Measurements from ENCODE around the gene TMEM259.

TMEM259 gene

DNA sequence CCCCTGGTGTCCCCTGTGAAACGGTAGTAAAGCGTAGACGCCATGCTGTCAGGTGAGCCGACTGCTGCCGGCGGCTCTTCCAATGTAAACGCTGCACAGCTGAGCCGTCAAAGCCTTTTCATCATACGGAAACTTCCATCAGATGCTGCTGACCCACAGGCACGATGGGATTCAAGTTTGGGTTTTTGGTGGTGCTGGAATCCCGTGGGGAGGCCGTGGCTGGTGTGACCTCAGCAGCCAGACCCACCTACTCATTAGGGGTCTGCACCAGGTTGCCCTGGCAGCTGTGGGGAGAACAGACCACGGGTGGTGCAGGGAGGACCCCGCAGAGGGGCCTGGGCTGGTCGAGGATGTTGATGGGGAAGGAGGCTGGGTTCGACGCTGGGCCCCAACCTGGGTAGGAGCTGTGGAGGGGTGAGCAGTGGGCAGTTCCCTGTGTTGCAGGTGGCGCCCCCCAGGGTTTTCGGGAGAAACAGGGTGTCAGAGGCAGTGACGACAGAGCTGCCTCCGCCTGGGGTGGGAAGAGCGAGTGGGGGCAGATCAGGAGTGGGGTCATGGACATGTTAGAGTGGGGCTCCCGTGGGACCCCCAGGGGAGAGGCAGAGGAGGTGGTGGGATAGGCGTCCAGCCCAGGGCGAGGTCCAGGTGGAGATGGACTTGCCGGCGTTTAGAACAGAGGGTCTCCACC, 14.1 kb downstream of the TMEM259 start:
- Histone ChIP-seq H3K4me3 (ENCODE audit: low read depth in 1 of 2, low read length in 1 of 2) (no peak overlapping the region), H3K27me3 (peaks cover 26% of the 10 kb centered on the region), H3K36me3 (peaks cover 35% of the 10 kb centered on the region), H3K9me3 (no peaks in the 10 kb centered on the region), H3K4me1 (ENCODE audit: control insufficient read depth in 1 of 2, insufficient read depth in 1 of 2, low read depth in 1 of 2, low read length in 1 of 2) (peaks cover under 1% of the 10 kb centered on the region in 2 experiments), H3K27ac (no peak overlapping the region)
- TF ChIP-seq, protein P1, sequence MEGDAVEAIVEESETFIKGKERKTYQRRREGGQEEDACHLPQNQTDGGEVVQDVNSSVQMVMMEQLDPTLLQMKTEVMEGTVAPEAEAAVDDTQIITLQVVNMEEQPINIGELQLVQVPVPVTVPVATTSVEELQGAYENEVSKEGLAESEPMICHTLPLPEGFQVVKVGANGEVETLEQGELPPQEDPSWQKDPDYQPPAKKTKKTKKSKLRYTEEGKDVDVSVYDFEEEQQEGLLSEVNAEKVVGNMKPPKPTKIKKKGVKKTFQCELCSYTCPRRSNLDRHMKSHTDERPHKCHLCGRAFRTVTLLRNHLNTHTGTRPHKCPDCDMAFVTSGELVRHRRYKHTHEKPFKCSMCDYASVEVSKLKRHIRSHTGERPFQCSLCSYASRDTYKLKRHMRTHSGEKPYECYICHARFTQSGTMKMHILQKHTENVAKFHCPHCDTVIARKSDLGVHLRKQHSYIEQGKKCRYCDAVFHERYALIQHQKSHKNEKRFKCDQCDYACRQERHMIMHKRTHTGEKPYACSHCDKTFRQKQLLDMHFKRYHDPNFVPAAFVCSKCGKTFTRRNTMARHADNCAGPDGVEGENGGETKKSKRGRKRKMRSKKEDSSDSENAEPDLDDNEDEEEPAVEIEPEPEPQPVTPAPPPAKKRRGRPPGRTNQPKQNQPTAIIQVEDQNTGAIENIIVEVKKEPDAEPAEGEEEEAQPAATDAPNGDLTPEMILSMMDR (IDR thresholded peaks at IDR 0.05), result no peak

DNA sequence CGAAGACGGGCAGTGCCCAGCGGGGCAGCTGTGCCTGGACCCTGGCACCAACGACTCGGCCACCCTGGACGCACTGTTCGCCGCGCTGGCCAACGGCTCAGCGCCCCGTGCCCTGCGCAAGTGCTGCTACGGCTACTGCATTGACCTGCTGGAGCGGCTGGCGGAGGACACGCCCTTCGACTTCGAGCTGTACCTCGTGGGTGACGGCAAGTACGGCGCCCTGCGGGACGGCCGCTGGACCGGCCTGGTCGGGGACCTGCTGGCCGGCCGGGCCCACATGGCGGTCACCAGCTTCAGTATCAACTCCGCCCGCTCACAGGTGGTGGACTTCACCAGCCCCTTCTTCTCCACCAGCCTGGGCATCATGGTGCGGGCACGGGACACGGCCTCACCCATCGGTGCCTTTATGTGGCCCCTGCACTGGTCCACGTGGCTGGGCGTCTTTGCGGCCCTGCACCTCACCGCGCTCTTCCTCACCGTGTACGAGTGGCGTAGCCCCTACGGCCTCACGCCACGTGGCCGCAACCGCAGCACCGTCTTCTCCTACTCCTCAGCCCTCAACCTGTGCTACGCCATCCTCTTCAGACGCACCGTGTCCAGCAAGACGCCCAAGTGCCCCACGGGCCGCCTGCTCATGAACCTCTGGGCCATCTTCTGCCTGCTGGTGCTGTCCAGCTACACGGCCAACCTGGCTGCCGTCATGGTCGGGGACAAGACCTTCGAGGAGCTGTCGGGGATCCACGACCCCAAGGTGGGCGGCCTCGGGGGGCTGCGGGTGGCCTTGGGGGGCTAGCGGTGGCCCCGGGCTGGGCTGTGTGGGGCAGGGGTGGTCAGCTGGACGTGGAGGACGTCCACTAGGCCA, 15.9 kb downstream of the TMEM259 start:
- TF ChIP-seq, protein P1 (IDR thresholded peaks at IDR 0.05), result no peak
- peaks cover 45% of the 10 kb centered on the region for H3K27me3 ChIP-seq
- no peaks in the 10 kb centered on the region for H3K9me3 ChIP-seq
- no peak overlapping the region for H3K27ac ChIP-seq
- no peak overlapping the region for H3K4me3 ChIP-seq (ENCODE audit: low read depth in 1 of 2, low read length in 1 of 2)
- H3K4me1 ChIP-seq (ENCODE audit: control insufficient read depth in 1 of 2, insufficient read depth in 1 of 2, low read depth in 1 of 2, low read length in 1 of 2), result peaks cover 14 to 16% of the 10 kb centered on the region in 2 experiments
- peaks cover 17% of the 10 kb centered on the region for H3K36me3 ChIP-seq

DNA sequence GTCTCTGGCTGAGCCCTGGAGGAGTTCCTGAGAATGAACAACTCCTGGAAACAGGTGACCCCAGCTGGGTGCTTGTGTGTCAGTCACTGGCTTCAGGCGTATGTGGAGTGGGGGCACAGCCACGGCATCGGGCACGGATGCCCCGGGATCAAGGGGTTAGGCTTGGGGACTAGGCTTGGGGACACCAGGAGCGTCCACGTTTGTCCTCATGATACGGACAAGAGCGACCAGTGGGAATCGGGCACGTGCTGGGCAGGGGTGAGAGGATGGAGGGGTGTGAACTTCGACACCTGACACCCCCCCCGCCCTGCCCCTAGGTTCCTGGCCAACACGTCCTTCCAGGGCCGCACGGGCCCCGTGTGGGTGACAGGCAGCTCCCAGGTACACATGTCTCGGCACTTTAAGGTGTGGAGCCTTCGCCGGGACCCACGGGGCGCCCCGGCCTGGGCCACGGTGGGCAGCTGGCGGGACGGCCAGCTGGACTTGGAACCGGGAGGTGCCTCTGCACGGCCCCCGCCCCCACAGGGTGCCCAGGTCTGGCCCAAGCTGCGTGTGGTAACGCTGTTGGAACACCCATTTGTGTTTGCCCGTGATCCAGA, 16.6 kb downstream of the TMEM259 start:
- TF ChIP-seq, protein P1 (IDR thresholded peaks at IDR 0.05), result no peak
- Histone ChIP-seq H3K27ac (no peak overlapping the region), H3K4me1 (ENCODE audit: control insufficient read depth in 1 of 2, insufficient read depth in 1 of 2, low read depth in 1 of 2, low read length in 1 of 2) (peaks cover 14 to 18% of the 10 kb centered on the region in 2 experiments), H3K9me3 (no peaks in the 10 kb centered on the region), H3K36me3 (peaks cover 9% of the 10 kb centered on the region), H3K27me3 (peaks cover 52% of the 10 kb centered on the region), H3K4me3 (ENCODE audit: low read depth in 1 of 2, low read length in 1 of 2) (no peak overlapping the region)

DNA sequence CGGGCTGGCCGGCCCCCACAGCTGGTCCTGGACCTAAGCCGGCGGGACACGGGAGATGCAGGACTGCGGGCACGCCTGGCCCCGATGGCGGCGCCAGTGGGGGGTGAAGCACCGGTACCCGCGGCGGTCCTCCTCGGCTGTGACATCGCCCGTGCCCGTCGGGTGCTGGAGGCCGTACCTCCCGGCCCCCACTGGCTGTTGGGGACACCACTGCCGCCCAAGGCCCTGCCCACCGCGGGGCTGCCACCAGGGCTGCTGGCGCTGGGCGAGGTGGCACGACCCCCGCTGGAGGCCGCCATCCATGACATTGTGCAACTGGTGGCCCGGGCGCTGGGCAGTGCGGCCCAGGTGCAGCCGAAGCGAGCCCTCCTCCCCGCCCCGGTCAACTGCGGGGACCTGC, 17.6 kb downstream of the TMEM259 start:
- no peaks in the 10 kb centered on the region for H3K36me3 ChIP-seq
- no peak overlapping the region for H3K4me3 ChIP-seq (ENCODE audit: low read depth in 1 of 2, low read length in 1 of 2)
- peaks cover 62% of the 10 kb centered on the region for H3K27me3 ChIP-seq
- no peaks in the 10 kb centered on the region for H3K9me3 ChIP-seq
- H3K27ac ChIP-seq, result no peak overlapping the region
- TF ChIP-seq, protein P1 (IDR thresholded peaks at IDR 0.05), result no peak
- peaks cover 14 to 18% of the 10 kb centered on the region in 2 experiments for H3K4me1 ChIP-seq (ENCODE audit: control insufficient read depth in 1 of 2, insufficient read depth in 1 of 2, low read depth in 1 of 2, low read length in 1 of 2)

DNA sequence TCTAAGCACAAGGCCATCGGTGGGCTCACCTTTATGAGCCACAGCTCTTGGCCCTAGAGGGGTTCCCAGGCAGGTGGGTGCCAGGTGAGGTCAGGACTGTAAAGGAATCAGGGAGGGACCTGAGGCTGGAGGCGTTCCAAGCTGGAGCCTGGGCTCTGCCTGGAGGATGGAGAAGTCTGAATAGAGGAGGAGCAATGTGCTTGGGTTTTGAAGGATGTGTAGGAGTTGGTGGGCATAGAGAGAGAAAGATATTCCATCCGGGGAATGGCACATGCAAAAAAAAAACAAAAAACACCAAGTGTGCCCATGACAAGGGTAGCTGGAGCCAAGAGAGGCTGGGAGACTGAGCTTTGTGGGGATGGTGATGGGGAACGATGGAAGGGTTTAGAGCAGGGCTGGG, 18.3 kb downstream of the TMEM259 start:
- Histone ChIP-seq H3K9me3 (no peaks in the 10 kb centered on the region), H3K27me3 (peaks cover 69% of the 10 kb centered on the region), H3K4me3 (ENCODE audit: low read depth in 1 of 2, low read length in 1 of 2) (no peak overlapping the region), H3K4me1 (ENCODE audit: control insufficient read depth in 1 of 2, insufficient read depth in 1 of 2, low read depth in 1 of 2, low read length in 1 of 2) (peaks cover 14 to 18% of the 10 kb centered on the region in 2 experiments), H3K27ac (no peak overlapping the region), H3K36me3 (no peaks in the 10 kb centered on the region)
- TF ChIP-seq, protein P1 (IDR thresholded peaks at IDR 0.05), result no peak
